Coronary artery (tissue), 2 donors: ENCODE data around the gene TWF1.

Experiments
- DNase-seq: peaks from one replicate; pipeline ENCODE4 v3.0.0-alpha.2; 2017; ENCODE audit warnings: low spot score
- H3K27ac ChIP-seq, 2 donors: fragments of 200-600 bp; sonication (generic); one replicate each; pipeline ENCODE4 v1.5.1; 2016 to 2019
- H3K4me3 ChIP-seq: fragments of 200-600 bp; sonication (generic); 2 replicates; pipeline ENCODE4 v1.5.1; 2016; ENCODE audit warnings: mild to moderate bottlenecking, moderate library complexity
- CTCF ChIP-seq: fragments of 200-600 bp; sonication (generic); IDR thresholded peaks from one replicate; pipeline ENCODE4 v1.5.1; 2019; ENCODE audit warnings: antibody characterized with exemption

TWF1 gene

GRCh38 chr12:43806737-43807072, 588 bp upstream of the TWF1 start:
- peak overlapping the region; percentile 93 to 94 for H3K27ac ChIP-seq
- peak overlapping the region; percentile 84 for H3K4me3 ChIP-seq
- TF ChIP-seq CTCF: no peak
- no peak for DNase-seq

- Histone ChIP-seq H3K27ac (peak overlapping the region; percentile 93 to 94), H3K4me3 (peak overlapping the region; percentile 84)
- no peak for DNase-seq
- no peak for TF ChIP-seq CTCF
Measured at GRCh38 chr12:43805149-43805859, 813 bp downstream of the TWF1 start.

- no peak for DNase-seq
- Histone ChIP-seq H3K27ac (no peak overlapping the region), H3K4me3 (no peak overlapping the region)
- TF ChIP-seq CTCF: no peak
Measured at GRCh38 chr12:43797561-43798217, 8.4 kb downstream of the TWF1 start.

GRCh38 chr12:43795716-43796280, 10.3 kb downstream of the TWF1 start:
- H3K27ac ChIP-seq: no peak overlapping the region

GRCh38 chr12:43789941-43790340, 16.2 kb downstream of the TWF1 start:
- Histone ChIP-seq H3K27ac (no peak overlapping the region), H3K4me3 (no peak overlapping the region)
- DNase-seq: no peak
- TF ChIP-seq CTCF: no peak

More at GRCh38 chr12:43795716-43796280, 10.3 kb downstream of the TWF1 start:
- DNase-seq: no peak
- no peak for TF ChIP-seq CTCF
- no peak overlapping the region for H3K4me3 ChIP-seq

GRCh38 chr12:43786899-43787693, 19.0 kb downstream of the TWF1 start:
- TF ChIP-seq CTCF: no peak

More at GRCh38 chr12:43786899-43787693, 19.0 kb downstream of the TWF1 start:
- no peak for DNase-seq
- Histone ChIP-seq H3K27ac (no peak overlapping the region), H3K4me3 (no peak overlapping the region)
